Skin of body (tissue), 2 donors: Measurements from ENCODE around the gene ZNF575. TPM values are rescaled to one million over a fixed set of nuclear protein-coding genes. Genes with fewer than 3 reads are reported as not detected.

Experiments used
- DNase-seq: peaks from one replicate; lab custom pipeline; 2025; lab: John Stamatoyannopoulos, UW
- total RNA-seq: library from RNA; depleted of rRNA; stranded (reverse); fragments of >200 nt; gene quantifications from one replicate; pipeline ENCODE4 v1.2.3, GENCODE V29; 2014

Gene ZNF575
- 0.79 TPM for total RNA-seq

GRCh38 chr19:43532962-43533545 is at the start of gene ZNF575:
Gene ZNF575, plus strand, starts transcription at chr19:43533188. Its CDS starts 1,235 bp downstream, at chr19:43534423.
- peak; percentile 97 for DNase-seq

GRCh38 chr19:43483281-43483680 is 49.7 kb upstream of the ZNF575 start:
- DNase-seq = no peak

DNA sequence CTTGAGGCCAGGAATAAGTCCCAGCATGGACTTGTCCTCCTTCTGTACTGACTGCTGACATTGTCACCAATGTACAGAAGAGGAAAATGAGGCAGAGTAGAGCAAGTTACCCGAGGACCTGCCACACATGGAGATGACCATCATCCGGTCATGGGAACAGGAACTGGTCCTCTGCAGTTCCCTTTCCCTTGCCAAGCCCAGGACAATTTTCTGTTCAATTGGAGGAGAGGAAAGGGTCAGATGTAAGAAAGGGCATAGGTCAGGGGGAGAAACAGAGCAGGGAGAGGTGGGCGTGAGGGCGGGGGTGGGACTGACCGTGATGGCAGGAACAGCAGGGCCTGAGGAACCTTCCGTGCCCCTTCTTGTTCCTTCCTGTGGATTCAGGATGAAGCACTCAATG is 47.0 kb upstream of the ZNF575 start:
- no peak for DNase-seq

GRCh38 chr19:43486412-43486811 is 46.6 kb upstream of the ZNF575 start:
- no peak for DNase-seq

GRCh38 chr19:43488179-43488578 is 44.8 kb upstream of the ZNF575 start:
- no peak for DNase-seq

GRCh38 chr19:43489310-43489709 is 43.7 kb upstream of the ZNF575 start:
- DNase-seq = no peak

- DNase-seq = no peak
Observed at GRCh38 chr19:43489979-43490599, 42.9 kb upstream of the ZNF575 start.

GRCh38 chr19:43490759-43491158 is 42.2 kb upstream of the ZNF575 start:
- DNase-seq = no peak

DNA sequence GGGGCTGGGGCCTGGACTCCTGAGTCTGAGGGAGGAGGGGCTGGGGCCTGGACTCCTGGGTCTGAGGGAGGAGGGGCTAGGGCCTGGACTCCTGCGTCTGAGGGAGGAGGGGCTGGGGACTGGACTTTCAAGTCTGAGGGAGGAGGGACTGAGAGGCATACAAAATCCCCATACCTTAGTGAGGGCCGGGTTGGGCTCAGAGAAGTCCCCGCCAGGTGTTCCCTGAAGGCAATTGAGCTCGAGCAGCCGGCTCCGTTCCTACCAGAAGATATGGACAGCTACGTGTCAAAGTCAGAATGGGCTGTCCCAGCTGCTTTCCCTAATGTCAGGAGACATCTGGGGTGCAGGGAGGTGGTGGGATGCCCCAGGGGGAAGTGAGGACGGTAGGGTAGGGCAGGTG is 37.9 kb upstream of the ZNF575 start:
- no peak for DNase-seq

DNA sequence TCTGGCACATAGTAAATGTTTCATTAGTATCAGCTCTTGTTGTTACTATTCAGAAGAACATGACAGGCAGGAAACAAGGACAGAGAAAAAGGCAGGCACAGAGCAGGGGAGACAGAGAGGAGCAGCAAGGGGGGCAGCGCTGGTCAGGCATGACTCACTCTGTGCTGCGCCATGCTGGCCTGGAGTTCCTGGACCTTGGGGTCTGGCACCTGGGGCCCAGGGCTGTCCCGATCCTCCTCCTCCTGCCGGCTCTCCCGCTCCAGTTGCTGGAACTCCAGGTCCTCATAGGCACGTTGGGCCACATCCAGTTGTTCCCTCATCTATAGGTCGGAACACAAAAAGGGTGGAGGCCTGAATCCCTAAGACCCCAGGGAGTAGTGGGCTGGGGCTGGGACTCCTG is 36.0 kb upstream of the ZNF575 start:
- DNase-seq = no peak

- no peak for DNase-seq
Observed at GRCh38 chr19:43498233-43498842, 34.6 kb upstream of the ZNF575 start.

DNA sequence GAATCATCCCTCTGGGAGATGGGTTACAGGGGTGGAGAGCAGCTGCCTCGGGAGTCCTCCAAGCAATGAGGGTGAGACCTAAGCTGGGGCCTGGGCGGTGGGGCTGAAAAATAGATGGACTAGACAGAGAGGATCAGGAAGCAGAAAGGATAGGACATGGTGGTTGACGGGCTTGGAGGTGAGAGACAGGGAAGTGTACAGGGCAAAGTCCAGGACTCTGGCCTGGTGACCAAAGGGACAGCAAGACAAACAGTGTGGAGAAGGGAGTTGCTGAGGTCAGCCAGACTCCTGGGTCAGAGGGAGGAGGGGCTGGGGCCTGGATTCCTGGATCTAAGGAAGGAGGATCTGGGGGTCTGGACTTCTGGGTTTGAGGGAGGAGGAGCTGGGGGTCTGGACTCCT is 33.9 kb upstream of the ZNF575 start:
- no peak for DNase-seq

- no peak for DNase-seq
Observed at GRCh38 chr19:43501661-43502418, 31.1 kb upstream of the ZNF575 start.

- DNase-seq = no peak
Observed at GRCh38 chr19:43502419-43502976, 30.5 kb upstream of the ZNF575 start.

- peak; percentile 81 for DNase-seq
Observed at GRCh38 chr19:43503501-43504425, 29.2 kb upstream of the ZNF575 start.

- DNase-seq = no peak
Observed at GRCh38 chr19:43504426-43505185, 28.4 kb upstream of the ZNF575 start, which contains the start of gene PHLDB3. Gene PHLDB3, minus strand, starts transcription at chr19:43504746. Its CDS starts 628 bp downstream, at chr19:43504118.

GRCh38 chr19:43505186-43505456 is 27.9 kb upstream of the ZNF575 start:
- no peak for DNase-seq

DNA sequence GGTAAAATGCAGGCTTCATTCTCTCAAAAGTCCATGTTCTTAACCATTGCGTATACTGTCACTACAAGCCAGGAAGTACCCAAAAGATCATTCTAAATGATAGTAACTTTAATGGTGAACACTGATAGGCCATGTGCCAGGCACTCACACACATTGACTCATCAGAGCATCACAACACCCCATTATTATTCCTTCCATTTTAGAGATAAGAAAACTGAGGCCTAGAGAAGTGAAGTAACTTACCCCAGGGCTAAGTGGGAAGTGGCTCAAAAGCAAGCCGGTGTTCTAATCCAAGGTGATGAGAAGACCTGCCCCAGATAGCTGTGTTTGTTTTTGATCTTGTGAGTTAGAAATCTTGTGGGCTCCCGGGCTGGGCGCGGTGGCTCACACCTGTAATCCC is 27.0 kb upstream of the ZNF575 start:
- no peak for DNase-seq

- DNase-seq = no peak
Observed at GRCh38 chr19:43506629-43507028, 26.4 kb upstream of the ZNF575 start.

GRCh38 chr19:43507880-43508279 is 25.1 kb upstream of the ZNF575 start:
- no peak for DNase-seq
